ENCODE data around the gene NRXN2.

DNA sequence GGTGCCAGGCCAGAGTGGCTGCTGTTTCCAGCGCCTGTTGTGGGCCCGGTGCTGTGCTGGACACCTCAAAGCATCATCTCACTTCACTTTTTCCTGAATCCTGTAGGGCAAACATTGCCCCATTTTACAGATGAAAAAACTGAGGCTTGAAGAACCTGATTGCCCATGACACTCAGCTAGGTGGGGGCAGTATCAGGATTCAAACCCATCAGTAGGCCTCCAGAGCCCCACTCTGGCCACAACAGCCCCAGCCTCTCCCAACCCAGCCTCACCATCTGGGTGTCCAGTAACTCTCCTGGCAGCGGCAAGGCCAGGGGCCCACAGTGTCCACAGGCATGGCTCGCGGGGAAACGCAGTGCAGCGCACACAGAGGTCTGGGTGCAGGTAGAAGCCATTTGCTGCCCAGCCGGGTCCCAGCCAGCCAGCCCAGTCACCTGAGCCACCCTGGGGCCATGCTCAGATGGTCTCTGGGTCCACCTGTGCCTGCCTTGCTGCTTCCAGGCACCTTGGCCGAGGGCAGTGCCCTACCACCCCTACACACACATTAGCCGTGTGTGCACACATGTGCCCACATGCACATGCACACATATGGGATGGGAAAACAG is 120.4 kb downstream of the NRXN2 start:
- TF ChIP-seq, protein P1, sequence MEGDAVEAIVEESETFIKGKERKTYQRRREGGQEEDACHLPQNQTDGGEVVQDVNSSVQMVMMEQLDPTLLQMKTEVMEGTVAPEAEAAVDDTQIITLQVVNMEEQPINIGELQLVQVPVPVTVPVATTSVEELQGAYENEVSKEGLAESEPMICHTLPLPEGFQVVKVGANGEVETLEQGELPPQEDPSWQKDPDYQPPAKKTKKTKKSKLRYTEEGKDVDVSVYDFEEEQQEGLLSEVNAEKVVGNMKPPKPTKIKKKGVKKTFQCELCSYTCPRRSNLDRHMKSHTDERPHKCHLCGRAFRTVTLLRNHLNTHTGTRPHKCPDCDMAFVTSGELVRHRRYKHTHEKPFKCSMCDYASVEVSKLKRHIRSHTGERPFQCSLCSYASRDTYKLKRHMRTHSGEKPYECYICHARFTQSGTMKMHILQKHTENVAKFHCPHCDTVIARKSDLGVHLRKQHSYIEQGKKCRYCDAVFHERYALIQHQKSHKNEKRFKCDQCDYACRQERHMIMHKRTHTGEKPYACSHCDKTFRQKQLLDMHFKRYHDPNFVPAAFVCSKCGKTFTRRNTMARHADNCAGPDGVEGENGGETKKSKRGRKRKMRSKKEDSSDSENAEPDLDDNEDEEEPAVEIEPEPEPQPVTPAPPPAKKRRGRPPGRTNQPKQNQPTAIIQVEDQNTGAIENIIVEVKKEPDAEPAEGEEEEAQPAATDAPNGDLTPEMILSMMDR (conservative IDR thresholded peaks at IDR 0.05; ENCODE audit: low read length), result no peak
- no peak for TF ChIP-seq EZH2phosphoT487 (IDR thresholded peaks at IDR 0.05; ENCODE audit: borderline replicate concordance)

All from Loucy (cell line).